HCT116 (cell line): ENCODE measurements around the gene ERG. TPM values are rescaled to one million over a fixed set of nuclear protein-coding genes. Genes with fewer than 3 reads are reported as not detected.

Experiments used
- ATAC-seq: fragments of 200-7000 bp; cut with Tn5 transposase; 2 replicates; pipeline ENCODE4 v1.9.1; 2020; ENCODE audit warnings: mild to moderate bottlenecking, moderate library complexity
- BruUV-seq: library from RNA; stranded (reverse); fragments of 400-500 nt; replicated peaks from 2 replicates; lab custom pipeline; 2021; lab: Mats Ljungman, UMichigan
- CTCF ChIA-PET: fragments of 300-600 bp; sonication (Branson Sonifier 250); formaldehyde crosslinking; loops from one replicate; lab custom pipeline; 2021; ENCODE audit warnings: antibody characterized with exemption; lab: Charles Lee
- POLR2A ChIA-PET: fragments of 300-600, 350-600 bp; sonication (Branson Sonifier 250); formaldehyde crosslinking; loops from one replicate; lab custom pipeline; 2021; ENCODE audit warnings: antibody characterized with exemption; lab: Charles Lee
- RAD21 ChIA-PET, 2 experiments: fragments of 300-600 bp; sonication (Branson Sonifier 250); formaldehyde crosslinking; loops; one replicate each; lab custom pipeline; 2023; ENCODE audit warnings: low total read pairs in 2 of 2; ENCODE audit not compliant: uncharacterized antibody in 2 of 2, unreplicated experiment in 2 of 2, low non-redundant PET in 1 of 2; lab: Charles Lee
- DNase-seq: peaks from one replicate; pipeline ENCODE4 v3.0.0-alpha.2; 2010; ENCODE audit warnings: low read depth, low spot score
- H2AFZ ChIP-seq: fragments of 200-600 bp; shearing (Covaris generic), sonication (generic); 2 replicates; pipeline ENCODE4 v1.6.1; 2017; ENCODE audit warnings: low read depth, mixed run types, mixed read lengths, antibody characterized with exemption, low read length; ENCODE audit not compliant: poor library complexity, severe bottlenecking
- H3K27ac ChIP-seq: 2 replicates; pipeline ENCODE4 v1.5.1; 2012; ENCODE audit warnings: low read depth, low read length
- H3K27me3 ChIP-seq: fragments of 200-600 bp; sonication (generic); 2 replicates; pipeline ENCODE4 v1.6.1; 2016; ENCODE audit warnings: mixed run types, low read length, mixed read lengths; ENCODE audit not compliant: insufficient read depth
- H3K36me3 ChIP-seq, 2 experiments: fragments of 200-500 bp in 1 of 2; fragments of 200-600 bp in 1 of 2; sonication (Bioruptor generic) in 1 of 2; sonication (generic) in 1 of 2; 2 replicates each; pipeline versions ENCODE4 v1.5.1 to v1.6.1; 2014 to 2016; ENCODE audit warnings: low read length in 2 of 2, inconsistent platforms in 1 of 2, mixed read lengths in 1 of 2, mixed run types in 1 of 2; ENCODE audit not compliant: insufficient read depth in 2 of 2, control insufficient read depth in 1 of 2
- H3K4me1 ChIP-seq, 2 experiments: fragments of 200-600 bp in 1 of 2; sonication (generic) in 1 of 2; 2 replicates each; pipeline versions ENCODE4 v1.5.1 to v1.6.1; 2012 to 2017; ENCODE audit warnings: low read length in 2 of 2, inconsistent platforms in 1 of 2, mild to moderate bottlenecking in 1 of 2, mixed read lengths in 1 of 2, mixed run types in 1 of 2, moderate library complexity in 1 of 2; ENCODE audit not compliant: insufficient read depth in 2 of 2, control insufficient read depth in 1 of 2
- H3K4me2 ChIP-seq: fragments of 200-600 bp; sonication (generic); 2 replicates; pipeline ENCODE4 v1.6.1; 2017; ENCODE audit warnings: mixed run types, low read length, mixed read lengths
- H3K4me3 ChIP-seq, 2 experiments: fragments of 200-600 bp in 1 of 2; sonication (generic) in 1 of 2; replicated peaks in 1 of 2; 2 replicates each; pipeline ENCODE4 v1.5.1; 2011 to 2016; ENCODE audit warnings: low read length in 2 of 2, control low read depth in 1 of 2, low read depth in 1 of 2, mild to moderate bottlenecking in 1 of 2, mixed read lengths in 1 of 2, mixed run types in 1 of 2
- H3K79me2 ChIP-seq: fragments of 200-600 bp; sonication (generic); 2 replicates; pipeline ENCODE4 v1.6.1; 2017; ENCODE audit warnings: mild to moderate bottlenecking, mixed run types, low read length, moderate library complexity, mixed read lengths; ENCODE audit not compliant: insufficient read depth
- H3K9ac ChIP-seq: fragments of 200-600 bp; sonication (generic); 2 replicates; pipeline ENCODE4 v1.6.1; 2016; ENCODE audit warnings: low read length, mixed read lengths
- H3K9me2 ChIP-seq: fragments of 200-600 bp; sonication (generic), shearing (Covaris generic); 2 replicates; pipeline ENCODE4 v1.6.1; 2017; ENCODE audit warnings: mixed run types, mild to moderate bottlenecking, moderate library complexity; ENCODE audit not compliant: insufficient read depth
- H3K9me3 ChIP-seq, 2 experiments: fragments of 200-500 bp in 1 of 2; fragments of 200-600 bp in 1 of 2; sonication (Bioruptor generic) in 1 of 2; sonication (generic) in 1 of 2; 2 replicates each; pipeline ENCODE4 v1.6.1; 2014 to 2017; ENCODE audit warnings: low read length in 2 of 2, mixed read lengths in 2 of 2, inconsistent platforms in 1 of 2, low read depth in 1 of 2, mild to moderate bottlenecking in 1 of 2, mixed run types in 1 of 2, moderate library complexity in 1 of 2; ENCODE audit not compliant: control insufficient read depth in 1 of 2, insufficient read depth in 1 of 2
- H4K20me1 ChIP-seq: fragments of 200-600 bp; sonication (generic), shearing (Covaris generic); 2 replicates; pipeline ENCODE4 v1.6.1; 2017; ENCODE audit warnings: mixed run types, mild to moderate bottlenecking, moderate library complexity; ENCODE audit not compliant: insufficient read depth
- CEBPB ChIP-seq: IDR thresholded peaks from 2 replicates; pipeline ENCODE4 v1.6.1; 2012; ENCODE audit warnings: low read depth
- EZH2 ChIP-seq: fragments of 200-600 bp; sonication (generic); IDR thresholded peaks from 2 replicates; pipeline ENCODE4 v1.6.1; 2017; ENCODE audit warnings: antibody characterized with exemption, mixed run types
- FOSL1 ChIP-seq: IDR thresholded peaks from 2 replicates; pipeline ENCODE4 v1.6.1; 2012; ENCODE audit warnings: low read depth
- RAD21 ChIP-seq: IDR thresholded peaks from 2 replicates; pipeline ENCODE4 v1.6.1; 2012; ENCODE audit warnings: low read depth, mild to moderate bottlenecking
- SRF ChIP-seq: IDR thresholded peaks from 2 replicates; pipeline ENCODE4 v1.6.1; 2012; ENCODE audit warnings: low read depth
- TCF7L2 ChIP-seq: IDR thresholded peaks from 2 replicates; pipeline ENCODE4 v1.7.0; 2011; ENCODE audit warnings: borderline replicate concordance, inconsistent platforms; ENCODE audit not compliant: insufficient read depth, insufficient read length; ENCODE audit errors: extremely low read depth
- intact Hi-C: fragments of 100-400 bp; cut with micrococcal nuclease; formaldehyde crosslinking; loops from 2 replicates; pipeline ENCODE4 v1.10.0; 2022
- total RNA-seq: library from RNA; stranded (reverse); gene quantifications from one replicate; pipeline ENCODE4 v1.2.1, GENCODE V29; 2021; ENCODE audit not compliant: unreplicated experiment
- TF ChIP-seq, protein P1 (sequence below): IDR thresholded peaks from 2 replicates; pipeline ENCODE4 v1.6.1; 2012
- TF ChIP-seq, protein P2 (sequence below): IDR thresholded peaks from 2 replicates; pipeline ENCODE4 v1.6.1; 2011; ENCODE audit warnings: mild to moderate bottlenecking, low read length, moderate library complexity; ENCODE audit not compliant: insufficient replicate concordance; ENCODE audit errors: extremely low read depth
- TF ChIP-seq, protein P3 (sequence below): IDR thresholded peaks from 2 replicates; pipeline ENCODE4 v1.6.1; 2012

Gene ERG
- total RNA-seq, 1 experiment from 2014 or later, result 0.17 TPM

GRCh38 chr21:38520511-38520910 lies 22.2 kb upstream of the ERG start:
- BruUV-seq, result no TSS peak
- ATAC-seq (no peak), DNase-seq (no peak)
- Histone ChIP-seq H3K9ac (no peak overlapping the region), H2AFZ (no peak overlapping the region), H3K79me2 (no peaks in the 10 kb centered on the region), H4K20me1 (no peaks in the 10 kb centered on the region), H3K4me2 (no peak overlapping the region), H3K27me3 (peaks cover 64% of the 10 kb centered on the region), H3K4me1 (no peaks in the 10 kb centered on the region), H3K27ac (no peak overlapping the region), H3K9me2 (no peaks in the 10 kb centered on the region), H3K4me3 (no peak overlapping the region), H3K36me3 (no peaks in the 10 kb centered on the region), H3K9me3 (no peaks in the 10 kb centered on the region)
- POLR2A ChIA-PET, result no interaction called here
- TF ChIP-seq RAD21 (no peak), CEBPB (no peak), EZH2 (no peak), FOSL1 (no peak), TCF7L2 (no peak), SRF (no peak)
- TF ChIP-seq, protein P1, sequence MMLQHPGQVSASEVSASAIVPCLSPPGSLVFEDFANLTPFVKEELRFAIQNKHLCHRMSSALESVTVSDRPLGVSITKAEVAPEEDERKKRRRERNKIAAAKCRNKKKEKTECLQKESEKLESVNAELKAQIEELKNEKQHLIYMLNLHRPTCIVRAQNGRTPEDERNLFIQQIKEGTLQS, result no peak
- TF ChIP-seq, protein P2, sequence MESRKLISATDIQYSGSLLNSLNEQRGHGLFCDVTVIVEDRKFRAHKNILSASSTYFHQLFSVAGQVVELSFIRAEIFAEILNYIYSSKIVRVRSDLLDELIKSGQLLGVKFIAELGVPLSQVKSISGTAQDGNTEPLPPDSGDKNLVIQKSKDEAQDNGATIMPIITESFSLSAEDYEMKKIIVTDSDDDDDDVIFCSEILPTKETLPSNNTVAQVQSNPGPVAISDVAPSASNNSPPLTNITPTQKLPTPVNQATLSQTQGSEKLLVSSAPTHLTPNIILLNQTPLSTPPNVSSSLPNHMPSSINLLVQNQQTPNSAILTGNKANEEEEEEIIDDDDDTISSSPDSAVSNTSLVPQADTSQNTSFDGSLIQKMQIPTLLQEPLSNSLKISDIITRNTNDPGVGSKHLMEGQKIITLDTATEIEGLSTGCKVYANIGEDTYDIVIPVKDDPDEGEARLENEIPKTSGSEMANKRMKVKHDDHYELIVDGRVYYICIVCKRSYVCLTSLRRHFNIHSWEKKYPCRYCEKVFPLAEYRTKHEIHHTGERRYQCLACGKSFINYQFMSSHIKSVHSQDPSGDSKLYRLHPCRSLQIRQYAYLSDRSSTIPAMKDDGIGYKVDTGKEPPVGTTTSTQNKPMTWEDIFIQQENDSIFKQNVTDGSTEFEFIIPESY, result no peak
- TF ChIP-seq, protein P3, sequence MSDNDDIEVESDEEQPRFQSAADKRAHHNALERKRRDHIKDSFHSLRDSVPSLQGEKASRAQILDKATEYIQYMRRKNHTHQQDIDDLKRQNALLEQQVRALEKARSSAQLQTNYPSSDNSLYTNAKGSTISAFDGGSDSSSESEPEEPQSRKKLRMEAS, result no peak
- intact Hi-C loops, result no loop called here
- CTCF ChIA-PET, result no interaction called here
- RAD21 ChIA-PET, result no interaction called here
